HL-60 (cell line): ENCODE results near the gene KDM5B.

ENCODE experiments used
- GABPA ChIP-seq: IDR thresholded peaks from 2 replicates; pipeline ENCODE4 v1.6.1; 2012; ENCODE audit warnings: low read depth
- POLR2AphosphoS5 ChIP-seq: IDR thresholded peaks from 2 replicates; pipeline ENCODE4 v1.6.1; 2012; ENCODE audit warnings: low read depth
- SPI1 ChIP-seq: IDR thresholded peaks from 2 replicates; pipeline ENCODE4 v1.6.1; 2012; ENCODE audit warnings: low read depth, mild to moderate bottlenecking, borderline replicate concordance
- TF ChIP-seq, protein P1 (sequence below): IDR thresholded peaks from one replicate; pipeline ENCODE4 v1.5.1; 2011; ENCODE audit warnings: low read length, control low read depth, inconsistent platforms; ENCODE audit not compliant: insufficient read depth
- TF ChIP-seq, protein P2 (sequence below): IDR thresholded peaks from 2 replicates; pipeline ENCODE4 v1.6.1; 2012; ENCODE audit warnings: low read depth; ENCODE audit not compliant: insufficient replicate concordance

DNA sequence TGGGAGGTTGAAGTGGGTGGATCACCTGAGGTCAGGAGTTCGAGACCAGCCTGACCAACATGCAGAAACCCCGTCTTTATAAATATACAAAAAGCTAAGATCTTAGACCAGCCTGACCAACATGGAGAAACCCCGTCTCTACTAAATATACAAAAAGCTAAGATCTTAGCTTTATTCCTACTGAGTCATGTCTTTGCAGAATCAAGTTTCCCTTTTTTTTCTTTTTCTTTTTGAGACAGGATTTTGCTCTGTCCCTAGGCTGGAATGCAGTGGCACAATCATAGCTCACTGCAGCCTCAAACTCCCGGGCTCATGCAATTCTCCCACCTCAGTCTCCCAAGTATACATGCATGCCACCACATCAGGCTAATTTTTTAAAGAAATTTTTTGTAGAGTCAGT lies 21.4 kb downstream of the KDM5B start:
- TF ChIP-seq, protein P1, sequence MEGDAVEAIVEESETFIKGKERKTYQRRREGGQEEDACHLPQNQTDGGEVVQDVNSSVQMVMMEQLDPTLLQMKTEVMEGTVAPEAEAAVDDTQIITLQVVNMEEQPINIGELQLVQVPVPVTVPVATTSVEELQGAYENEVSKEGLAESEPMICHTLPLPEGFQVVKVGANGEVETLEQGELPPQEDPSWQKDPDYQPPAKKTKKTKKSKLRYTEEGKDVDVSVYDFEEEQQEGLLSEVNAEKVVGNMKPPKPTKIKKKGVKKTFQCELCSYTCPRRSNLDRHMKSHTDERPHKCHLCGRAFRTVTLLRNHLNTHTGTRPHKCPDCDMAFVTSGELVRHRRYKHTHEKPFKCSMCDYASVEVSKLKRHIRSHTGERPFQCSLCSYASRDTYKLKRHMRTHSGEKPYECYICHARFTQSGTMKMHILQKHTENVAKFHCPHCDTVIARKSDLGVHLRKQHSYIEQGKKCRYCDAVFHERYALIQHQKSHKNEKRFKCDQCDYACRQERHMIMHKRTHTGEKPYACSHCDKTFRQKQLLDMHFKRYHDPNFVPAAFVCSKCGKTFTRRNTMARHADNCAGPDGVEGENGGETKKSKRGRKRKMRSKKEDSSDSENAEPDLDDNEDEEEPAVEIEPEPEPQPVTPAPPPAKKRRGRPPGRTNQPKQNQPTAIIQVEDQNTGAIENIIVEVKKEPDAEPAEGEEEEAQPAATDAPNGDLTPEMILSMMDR = no peak
- TF ChIP-seq, protein P2, sequence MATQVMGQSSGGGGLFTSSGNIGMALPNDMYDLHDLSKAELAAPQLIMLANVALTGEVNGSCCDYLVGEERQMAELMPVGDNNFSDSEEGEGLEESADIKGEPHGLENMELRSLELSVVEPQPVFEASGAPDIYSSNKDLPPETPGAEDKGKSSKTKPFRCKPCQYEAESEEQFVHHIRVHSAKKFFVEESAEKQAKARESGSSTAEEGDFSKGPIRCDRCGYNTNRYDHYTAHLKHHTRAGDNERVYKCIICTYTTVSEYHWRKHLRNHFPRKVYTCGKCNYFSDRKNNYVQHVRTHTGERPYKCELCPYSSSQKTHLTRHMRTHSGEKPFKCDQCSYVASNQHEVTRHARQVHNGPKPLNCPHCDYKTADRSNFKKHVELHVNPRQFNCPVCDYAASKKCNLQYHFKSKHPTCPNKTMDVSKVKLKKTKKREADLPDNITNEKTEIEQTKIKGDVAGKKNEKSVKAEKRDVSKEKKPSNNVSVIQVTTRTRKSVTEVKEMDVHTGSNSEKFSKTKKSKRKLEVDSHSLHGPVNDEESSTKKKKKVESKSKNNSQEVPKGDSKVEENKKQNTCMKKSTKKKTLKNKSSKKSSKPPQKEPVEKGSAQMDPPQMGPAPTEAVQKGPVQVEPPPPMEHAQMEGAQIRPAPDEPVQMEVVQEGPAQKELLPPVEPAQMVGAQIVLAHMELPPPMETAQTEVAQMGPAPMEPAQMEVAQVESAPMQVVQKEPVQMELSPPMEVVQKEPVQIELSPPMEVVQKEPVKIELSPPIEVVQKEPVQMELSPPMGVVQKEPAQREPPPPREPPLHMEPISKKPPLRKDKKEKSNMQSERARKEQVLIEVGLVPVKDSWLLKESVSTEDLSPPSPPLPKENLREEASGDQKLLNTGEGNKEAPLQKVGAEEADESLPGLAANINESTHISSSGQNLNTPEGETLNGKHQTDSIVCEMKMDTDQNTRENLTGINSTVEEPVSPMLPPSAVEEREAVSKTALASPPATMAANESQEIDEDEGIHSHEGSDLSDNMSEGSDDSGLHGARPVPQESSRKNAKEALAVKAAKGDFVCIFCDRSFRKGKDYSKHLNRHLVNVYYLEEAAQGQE = no peak
- TF ChIP-seq POLR2AphosphoS5 (no peak), GABPA (no peak), SPI1 (no peak)
